HG02571 (cell line): ENCODE results near the gene THEMIS.
"Not testable (repeated sequence)": the region's sequence is repeated elsewhere in the genome, so short reads cannot be mapped to it uniquely, and the experiment has no call there.

Experiments used
- ATAC-seq: cut with Tn5 transposase; IDR thresholded peaks from one replicate; pipeline ENCODE4 v1.9.1; 2021; ENCODE audit warnings: mild to moderate bottlenecking, moderate library complexity; ENCODE audit not compliant: unreplicated experiment

The THEMIS gene

GRCh38 chr6:127811900-127812570 lies 88.8 kb downstream of the THEMIS start:
- ATAC-seq: no peak

DNA sequence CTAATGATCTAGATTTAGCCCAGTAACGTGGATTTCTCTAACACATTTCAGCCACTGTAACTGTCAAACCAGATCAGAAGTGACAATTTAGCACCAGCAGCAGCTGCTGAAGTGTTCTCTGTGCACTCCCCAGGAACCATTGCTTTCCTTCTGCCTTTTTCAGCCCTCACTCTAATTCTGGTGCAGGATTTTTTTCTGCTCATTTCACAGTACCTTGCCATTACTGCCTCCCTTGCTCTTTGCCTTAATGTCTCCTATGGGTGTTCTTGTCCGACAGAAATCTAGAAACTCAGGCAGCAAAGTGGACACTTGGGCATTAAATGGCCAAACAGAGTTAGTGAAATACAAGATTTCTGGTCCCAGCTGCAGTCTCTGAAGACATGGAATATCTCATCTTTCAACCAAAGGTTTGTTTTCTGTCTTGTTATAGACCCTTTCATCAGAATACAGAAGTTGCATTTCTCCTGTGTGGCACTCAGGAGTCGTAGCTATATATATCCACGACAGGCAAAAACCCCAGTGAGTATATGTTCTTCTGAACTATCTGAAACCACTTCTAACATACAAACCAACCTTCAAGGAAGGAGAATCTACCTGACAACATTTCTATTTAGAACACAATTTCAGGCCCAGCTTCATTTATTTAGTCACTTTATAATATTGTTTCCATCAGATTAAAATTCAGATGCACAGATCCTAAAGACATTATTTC lies 92.9 kb downstream of the THEMIS start:
- no peak for ATAC-seq

DNA sequence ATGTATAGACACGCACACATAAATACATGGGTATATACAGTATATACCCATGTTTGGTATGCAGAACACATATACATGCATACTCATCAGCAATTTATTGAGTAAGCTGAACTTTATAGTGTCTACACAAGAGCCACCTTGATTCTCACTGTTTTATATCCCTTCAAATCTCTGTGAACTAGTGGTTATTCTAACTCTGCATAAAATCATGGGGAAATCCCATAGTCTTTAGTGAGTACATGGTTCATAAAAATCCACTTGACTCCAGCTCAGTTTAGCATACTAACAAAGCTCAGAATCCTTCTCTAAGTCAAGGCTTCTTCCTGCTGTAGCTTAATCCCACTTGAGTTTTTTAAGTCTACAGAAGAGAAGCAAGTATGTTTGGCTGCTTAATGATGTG lies 104.1 kb downstream of the THEMIS start:
- no peak for ATAC-seq

DNA sequence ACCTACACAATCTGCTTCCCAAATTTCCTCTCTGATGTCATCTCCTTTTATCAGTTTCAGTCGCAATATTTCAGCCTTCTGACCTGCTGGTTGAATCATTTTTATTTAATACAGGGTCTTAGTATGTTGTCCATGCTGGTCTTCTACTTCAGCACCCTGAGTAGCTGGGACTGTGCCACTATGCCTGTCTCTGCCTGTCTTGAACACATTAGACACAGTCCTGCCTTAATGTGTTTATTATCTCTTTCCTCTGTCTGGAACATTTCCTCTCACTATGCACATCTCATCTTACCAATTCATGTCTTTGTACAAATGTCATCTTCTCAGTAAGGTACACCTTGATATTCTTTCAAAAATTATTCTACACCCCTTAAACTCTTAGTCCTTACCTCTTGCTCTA lies 106.5 kb downstream of the THEMIS start:
- ATAC-seq: no peak

- no peak for ATAC-seq
Measured at GRCh38 chr6:127793396-127793795, 107.5 kb downstream of the THEMIS start.

DNA sequence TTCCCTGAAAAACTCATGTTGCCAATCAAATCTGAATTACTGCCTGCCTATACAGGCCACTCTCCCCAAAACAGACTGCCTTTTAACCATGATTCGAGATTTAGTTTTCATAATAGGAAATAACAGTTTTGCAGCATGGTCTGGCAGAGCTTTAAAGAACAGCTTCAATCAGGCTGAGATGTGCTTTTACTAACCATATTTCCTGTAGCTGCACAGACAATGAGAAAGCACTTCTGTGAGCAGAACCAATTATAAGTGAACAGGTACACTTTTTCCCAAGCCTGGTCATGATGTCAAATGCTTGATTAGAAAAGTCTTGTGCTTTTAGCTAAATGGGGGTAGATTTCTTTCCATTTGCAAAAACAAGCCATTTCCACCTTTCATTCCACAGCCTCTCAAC lies 108.2 kb downstream of the THEMIS start:
- no peak for ATAC-seq

GRCh38 chr6:127791779-127792528 lies 108.9 kb downstream of the THEMIS start:
- no peak for ATAC-seq

- ATAC-seq: no peak
Measured at GRCh38 chr6:127790571-127790970, 110.3 kb downstream of the THEMIS start.

GRCh38 chr6:127786109-127786508 lies 114.7 kb downstream of the THEMIS start:
- no peak for ATAC-seq

DNA sequence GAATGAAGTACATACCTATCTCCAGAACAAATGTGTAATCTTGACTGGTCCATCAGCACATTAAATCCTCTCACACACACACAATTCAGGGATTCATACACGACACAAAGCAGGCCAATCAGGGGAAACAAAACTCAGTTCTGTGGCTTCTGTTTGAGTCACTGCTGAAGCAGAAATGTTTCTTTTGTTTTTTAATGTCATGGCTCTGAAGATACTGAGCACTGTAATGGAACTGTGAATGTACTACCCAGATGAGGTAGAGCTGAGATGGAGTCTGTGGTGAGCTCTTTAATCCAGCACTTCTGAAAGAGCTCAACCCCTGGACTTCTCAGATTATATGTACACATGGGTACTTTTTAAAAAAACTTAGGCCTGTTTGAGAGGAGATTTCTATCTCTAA lies 116.4 kb downstream of the THEMIS start:
- ATAC-seq: no peak

- not testable (repeated sequence) for ATAC-seq
Measured at GRCh38 chr6:127781636-127782272, 119.1 kb downstream of the THEMIS start.

DNA sequence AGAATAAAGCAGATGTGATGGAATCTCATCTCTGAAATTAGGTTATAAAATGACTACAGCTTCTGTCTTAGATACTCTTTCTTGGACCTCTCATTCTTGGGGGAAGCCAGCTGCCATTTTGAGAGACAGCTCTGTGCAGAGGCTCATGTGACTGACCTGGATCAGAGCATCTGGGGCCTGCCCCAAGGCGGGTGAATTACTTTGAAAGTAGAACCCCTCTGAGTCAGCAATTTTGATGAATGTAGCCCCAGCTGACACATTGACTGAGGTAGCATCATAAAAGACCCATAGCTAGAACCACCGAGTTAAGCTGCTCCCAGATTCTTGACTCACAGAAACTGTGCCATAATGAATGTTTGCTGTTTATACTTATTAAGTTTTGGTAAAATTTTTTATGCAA lies 124.5 kb downstream of the THEMIS start:
- no peak for ATAC-seq

DNA sequence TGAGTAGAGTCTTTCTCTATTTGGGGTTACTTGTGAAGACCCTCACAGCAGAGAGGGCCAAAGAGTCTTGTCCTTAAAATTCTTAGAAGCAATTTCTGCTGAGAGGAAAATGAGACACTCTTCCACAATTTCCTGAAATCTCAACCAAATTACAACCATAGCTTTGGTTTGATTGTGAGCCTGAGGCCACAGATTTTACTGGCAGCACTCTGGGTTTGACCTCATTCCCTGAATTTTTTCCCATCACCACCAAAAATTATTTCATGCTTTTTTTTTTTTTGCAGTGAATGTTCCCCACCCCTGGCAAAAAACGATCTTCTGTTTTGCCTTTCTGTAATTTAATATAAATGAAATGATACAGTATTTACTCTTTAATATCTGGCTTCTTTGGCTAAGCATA lies 125.5 kb downstream of the THEMIS start:
- ATAC-seq: no peak

- no peak for ATAC-seq
Measured at GRCh38 chr6:127768745-127769144, 132.1 kb downstream of the THEMIS start.

DNA sequence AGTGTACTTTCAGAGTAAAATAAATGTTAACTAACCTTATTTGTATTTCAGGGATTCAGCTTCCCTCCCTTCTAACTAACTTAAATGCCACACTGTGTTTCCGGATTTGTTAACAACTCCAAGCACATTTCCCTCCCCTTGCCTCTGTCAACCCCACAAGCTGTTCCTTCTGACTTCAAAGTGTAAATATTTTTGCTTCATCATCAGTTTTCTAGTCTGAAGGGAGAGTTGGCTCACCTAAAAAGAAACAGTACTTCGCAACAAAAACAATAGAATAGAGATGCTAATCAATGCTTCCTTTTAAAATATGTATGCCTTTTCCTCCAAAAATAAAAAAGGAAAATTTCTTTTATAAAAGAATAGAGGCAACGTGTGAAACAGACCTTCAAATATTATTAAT lies 132.6 kb downstream of the THEMIS start:
- ATAC-seq: no peak

DNA sequence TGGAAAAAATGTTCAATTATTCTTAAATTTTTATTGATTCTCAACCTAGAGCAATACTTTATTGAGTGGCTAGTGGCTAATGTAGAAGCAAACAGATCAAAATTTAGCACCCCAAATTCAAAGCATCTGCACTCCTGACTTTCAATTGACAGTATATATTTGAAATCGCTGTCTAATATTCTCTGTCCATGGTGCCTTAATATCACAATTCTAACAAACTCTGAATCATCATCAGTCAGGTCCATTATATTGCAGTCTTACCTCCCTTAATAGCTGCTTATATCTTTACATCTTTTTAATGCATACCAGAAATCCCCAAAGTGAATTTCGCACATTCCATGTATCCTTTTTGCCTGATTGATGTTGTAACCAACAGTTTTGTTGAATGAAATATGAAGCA lies 134.9 kb downstream of the THEMIS start:
- no peak for ATAC-seq

DNA sequence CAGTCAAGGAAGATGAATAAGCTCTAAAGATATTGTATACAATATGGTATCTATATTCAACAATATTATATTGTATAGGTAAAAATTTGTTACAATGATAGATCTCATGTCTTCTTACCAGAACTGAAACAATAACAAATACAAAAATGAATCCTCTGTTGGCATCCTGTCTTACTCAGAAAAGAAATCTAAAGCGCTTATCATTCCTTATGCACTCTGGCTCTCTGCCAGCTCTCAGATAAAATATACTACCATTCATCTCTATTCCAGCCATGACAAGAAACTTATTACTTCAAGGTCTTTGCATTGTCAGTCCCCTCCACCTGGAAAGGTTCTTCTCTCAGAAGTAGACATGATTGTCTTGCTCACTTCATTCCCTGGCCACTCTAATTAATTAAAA lies 138.6 kb downstream of the THEMIS start:
- no peak for ATAC-seq

- ATAC-seq: no peak
Measured at GRCh38 chr6:127761084-127761483, 139.8 kb downstream of the THEMIS start.

- no peak for ATAC-seq
Measured at GRCh38 chr6:127749095-127749494, 151.8 kb downstream of the THEMIS start.

DNA sequence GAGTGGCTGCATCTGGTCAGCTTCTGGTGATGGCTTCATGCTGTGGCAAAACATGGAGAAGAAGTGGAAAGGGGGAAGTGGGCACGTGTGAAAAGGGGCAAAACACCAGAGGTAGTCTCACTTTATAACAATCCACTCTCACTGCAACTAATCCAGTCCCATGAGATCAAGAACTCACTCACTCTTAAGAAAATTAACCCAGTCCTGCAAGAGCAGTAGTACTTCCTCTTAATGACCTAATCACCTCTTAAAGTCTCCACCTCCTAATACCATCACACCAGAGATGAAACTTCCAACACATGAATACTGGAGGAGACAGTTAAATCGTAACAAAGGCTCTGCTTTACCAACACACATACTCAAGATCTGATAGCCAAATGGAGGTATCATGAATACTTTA lies 152.6 kb downstream of the THEMIS start:
- no peak for ATAC-seq

DNA sequence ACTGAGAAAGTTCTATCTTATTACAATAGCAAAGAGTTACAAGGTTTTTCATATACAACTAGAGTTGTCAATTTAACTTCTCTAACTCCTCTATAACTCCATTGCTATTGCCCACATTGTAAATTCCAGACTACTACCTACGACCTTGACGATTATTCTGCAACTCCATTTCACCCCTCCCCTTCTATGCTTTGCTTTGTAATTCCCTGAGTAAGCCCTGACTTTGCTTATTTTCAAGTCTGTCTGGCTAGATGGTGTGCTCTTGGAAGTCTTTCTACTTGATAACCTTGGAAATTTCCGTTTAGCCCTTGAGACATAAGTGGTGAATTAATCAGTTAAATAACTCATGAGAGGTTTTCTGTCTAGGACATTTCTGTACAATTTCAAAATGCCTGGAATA lies 162.4 kb downstream of the THEMIS start:
- ATAC-seq: no peak

- ATAC-seq: no peak
Measured at GRCh38 chr6:127737768-127738167, 163.1 kb downstream of the THEMIS start.
